Keratinocyte (primary cell): ENCODE data around the gene ZC3H14. TPM values are rescaled to one million over a fixed set of nuclear protein-coding genes. Genes with fewer than 3 reads are reported as not detected.
A peak's percentile ranks its signal among the peaks of the same experiment; 100 is the strongest.

Experiments used
- DNase-seq: peaks from one replicate; pipeline ENCODE4 v3.0.0-alpha.2; 2011; ENCODE audit warnings: low read depth, missing footprints, low spot score
- FAIRE-seq: peaks from 2 replicates; lab custom pipeline; 2011; peaks lifted over from hg19 to GRCh38; lab: Jason Lieb, UNC
- H2AFZ ChIP-seq: 2 replicates; pipeline ENCODE4 v1.6.0; 2012; ENCODE audit warnings: low read length, control low read depth, inconsistent platforms; ENCODE audit not compliant: control insufficient read depth
- H3K27ac ChIP-seq: 2 replicates; pipeline ENCODE4 v1.5.1; 2011; ENCODE audit warnings: low read length; ENCODE audit not compliant: control insufficient read depth, insufficient read depth
- H3K27me3 ChIP-seq: 3 replicates; pipeline ENCODE4 v1.6.0; 2011; ENCODE audit warnings: low read length; ENCODE audit not compliant: control insufficient read depth, insufficient read depth; ENCODE audit errors: extremely low read depth
- H3K36me3 ChIP-seq, 2 experiments: 2 replicates in 1 of 2; 3 replicates in 1 of 2; pipeline ENCODE4 v1.5.1; 2011; ENCODE audit warnings: low read length in 2 of 2, mild to moderate bottlenecking in 1 of 2; ENCODE audit not compliant: control insufficient read depth in 2 of 2, insufficient read depth in 2 of 2; ENCODE audit errors: extremely low read depth in 1 of 2
- H3K4me1 ChIP-seq: 3 replicates; pipeline ENCODE4 v1.5.1; 2011; ENCODE audit warnings: low read length; ENCODE audit not compliant: control insufficient read depth, insufficient read depth; ENCODE audit errors: extremely low read depth
- H3K4me2 ChIP-seq: 3 replicates; pipeline ENCODE4 v1.6.0; 2011; ENCODE audit warnings: low read depth, low read length; ENCODE audit not compliant: control insufficient read depth, insufficient read depth; ENCODE audit errors: extremely low read depth
- H3K4me3 ChIP-seq, 3 experiments: fragments of 200-600 bp in 1 of 3; sonication (generic) in 1 of 3; 2 replicates in 2 of 3; 3 replicates in 1 of 3; pipeline ENCODE4 v1.5.1; 2011 to 2016; ENCODE audit warnings: low read length in 3 of 3, mild to moderate bottlenecking in 3 of 3, control low read depth in 2 of 3, inconsistent platforms in 1 of 3, low read depth in 1 of 3, mixed read lengths in 1 of 3, mixed run types in 1 of 3, moderate library complexity in 1 of 3; ENCODE audit not compliant: control insufficient read depth in 2 of 3, insufficient read depth in 2 of 3; ENCODE audit errors: extremely low read depth in 1 of 3
- H3K79me2 ChIP-seq: 2 replicates; pipeline ENCODE4 v1.6.0; 2012; ENCODE audit warnings: low read length; ENCODE audit not compliant: control insufficient read depth, insufficient read depth
- H3K9ac ChIP-seq: 3 replicates; pipeline ENCODE4 v1.6.0; 2011; ENCODE audit warnings: low read length; ENCODE audit not compliant: control insufficient read depth, insufficient read depth; ENCODE audit errors: extremely low read depth
- H3K9me1 ChIP-seq: 3 replicates; pipeline ENCODE4 v1.6.0; 2011; ENCODE audit warnings: low read length; ENCODE audit not compliant: control insufficient read depth, insufficient read depth; ENCODE audit errors: extremely low read depth
- H3K9me3 ChIP-seq: 2 replicates; pipeline ENCODE4 v1.5.1; 2012; ENCODE audit warnings: low read depth, low read length; ENCODE audit not compliant: control insufficient read depth
- H4K20me1 ChIP-seq: 3 replicates; pipeline ENCODE4 v1.6.0; 2011; ENCODE audit warnings: low read length; ENCODE audit not compliant: control insufficient read depth, insufficient read depth; ENCODE audit errors: extremely low read depth
- CTCF ChIP-seq, 3 experiments: IDR thresholded peaks in 1 of 3; conservative IDR thresholded peaks in 1 of 3; optimal IDR thresholded peaks in 1 of 3; 2 replicates in 2 of 3; 3 replicates in 1 of 3; pipeline versions ENCODE3 to v1.5.1; 2011; ENCODE audit warnings: low read length in 3 of 3, mild to moderate bottlenecking in 3 of 3, moderate library complexity in 2 of 3, control low read depth in 1 of 3, inconsistent platforms in 1 of 3; ENCODE audit not compliant: insufficient read depth in 2 of 3; ENCODE audit errors: extremely low read depth in 1 of 3
- EZH2 ChIP-seq: IDR thresholded peaks from one replicate; pipeline ENCODE4 v1.6.1; 2012; ENCODE audit warnings: inconsistent platforms, mild to moderate bottlenecking, low read length, moderate library complexity
- dilution Hi-C: fragments of 300-500 bp; cut with MboI; formaldehyde crosslinking; loops from one replicate; pipeline ENCODE4 v1.7.0; 2020; ENCODE audit warnings: low sequenced_read_pairs; ENCODE audit not compliant: extremely low pct_ligation_motif_present
- polyA plus RNA-seq, 5 experiments: library from polyadenylated mRNA; depleted of rRNA in 3 of 5; stranded (reverse) in 3 of 5; stranded (forward) in 1 of 5; unstranded in 1 of 5; fragments of >200 nt; gene quantifications; 1 replicate in 1 of 5; 2 replicates in 3 of 5; 3 replicates in 1 of 5; pipeline versions ENCODE4 v1.2.1 to v1.2.3, GENCODE V29; 2011 to 2012; ENCODE audit warnings: missing spikeins in 2 of 5, low read depth in 1 of 5, low replicate concordance in 1 of 5

ZC3H14 gene
- polyA plus RNA-seq, 1 donor (not counting 4 experiments of a cell fraction or from before 2014, with no cell fraction given) = 129 TPM

- Histone ChIP-seq H3K36me3 (peaks cover 0 to 2% of the 10 kb centered on the region in 2 experiments), H3K27me3 (no peaks in the 10 kb centered on the region), H3K27ac (no peak overlapping the region), H3K9ac (no peak overlapping the region), H3K79me2 (no peaks in the 10 kb centered on the region), H3K9me1 (no peaks in the 10 kb centered on the region), H3K4me1 (peaks cover 4% of the 10 kb centered on the region), H3K9me3 (no peaks in the 10 kb centered on the region), H3K4me2 (no peak overlapping the region), H4K20me1 (no peaks in the 10 kb centered on the region), H2AFZ (no peak overlapping the region), H3K4me3 (no peak overlapping the region)
- TF ChIP-seq CTCF (optimal IDR thresholded peaks at IDR 0.05 in 1 of 3, IDR thresholded peaks at IDR 0.05 in 1 of 3, conservative IDR thresholded peaks at IDR 0.05 in 1 of 3; ENCODE audit: extremely low read depth in 1 of 3, insufficient read depth in 2 of 3, low read length in 3 of 3) (no peak), EZH2 (no peak)
- DNase-seq = no peak
- dilution Hi-C loops = no loop called here
- peak; percentile 34 for FAIRE-seq
Observed at GRCh38 chr14:88516861-88517357, 45.9 kb upstream of the ZC3H14 start.

GRCh38 chr14:88518592-88519512 lies 44.0 kb upstream of the ZC3H14 start:
- peaks cover 0 to 2% of the 10 kb centered on the region in 2 experiments for H3K36me3 ChIP-seq
- peaks cover 2% of the 10 kb centered on the region for H3K79me2 ChIP-seq
- no peaks in the 10 kb centered on the region for H3K9me3 ChIP-seq
- H3K9me1 ChIP-seq = no peaks in the 10 kb centered on the region
- H3K27ac ChIP-seq = no peak overlapping the region
- DNase-seq (no peak), FAIRE-seq (no peak)
- no peak overlapping the region for H3K9ac ChIP-seq
- H3K4me3 ChIP-seq = no peak overlapping the region
- H4K20me1 ChIP-seq = no peaks in the 10 kb centered on the region
- TF ChIP-seq CTCF (optimal IDR thresholded peaks at IDR 0.05 in 1 of 3, IDR thresholded peaks at IDR 0.05 in 1 of 3, conservative IDR thresholded peaks at IDR 0.05 in 1 of 3; ENCODE audit: extremely low read depth in 1 of 3, insufficient read depth in 2 of 3, low read length in 3 of 3) (no peak), EZH2 (no peak)
- peaks cover 4% of the 10 kb centered on the region for H3K4me1 ChIP-seq
- H3K27me3 ChIP-seq = no peaks in the 10 kb centered on the region
- dilution Hi-C loops = no loop called here
- no peak overlapping the region for H2AFZ ChIP-seq
- no peak overlapping the region for H3K4me2 ChIP-seq
